Stimulated activated CD8-positive, alpha-beta memory T cell treated with anti-CD3 and anti-CD28 coated beads, Interleukin-4, amount 100 ng/mL, for 4 hours (primary cell): Measurements from ENCODE around the gene ADAM30.
"Not testable (repeated sequence)": the region's sequence is repeated elsewhere in the genome, so short reads cannot be mapped to it uniquely, and the experiment has no call there.

ENCODE experiments used
- DNase-seq, 2 donors: peaks; one replicate each; pipeline ENCODE4 v3.0.0-alpha.2; 2020; ENCODE audit warnings: low read depth in 2 of 2, low spot score in 1 of 2

ADAM30 gene

GRCh38 chr1:119879510-119880434 is 16.5 kb downstream of the ADAM30 start:
- DNase-seq, result no peak

- DNase-seq, result no peak
These were observed 18.1 kb downstream of the ADAM30 start for GRCh38 chr1:119878171-119878570.

GRCh38 chr1:119874186-119874585 is 22.1 kb downstream of the ADAM30 start:
- no peak for DNase-seq

- DNase-seq, result no peak
These were observed 22.9 kb downstream of the ADAM30 start for GRCh38 chr1:119873135-119874015.

GRCh38 chr1:119871881-119872280 is 24.4 kb downstream of the ADAM30 start:
- no peak for DNase-seq

GRCh38 chr1:119870917-119871596 is 25.3 kb downstream of the ADAM30 start:
- DNase-seq, result peak; percentile 15 to 50

GRCh38 chr1:119869995-119870394 is 26.3 kb downstream of the ADAM30 start:
- DNase-seq, result no peak

GRCh38 chr1:119868176-119868575 is 28.1 kb downstream of the ADAM30 start:
- DNase-seq, result no peak

- DNase-seq, result no peak
These were observed 29.9 kb downstream of the ADAM30 start for GRCh38 chr1:119866451-119866850.

GRCh38 chr1:119865627-119866026 is 30.7 kb downstream of the ADAM30 start:
- DNase-seq, result no peak

GRCh38 chr1:119862276-119862675 is 34.0 kb downstream of the ADAM30 start:
- DNase-seq, result no peak

- DNase-seq, result no peak
These were observed 34.8 kb downstream of the ADAM30 start for GRCh38 chr1:119861547-119861946.

GRCh38 chr1:119859647-119860046 is 36.7 kb downstream of the ADAM30 start:
- DNase-seq, result no peak

GRCh38 chr1:119858556-119859214 is 37.6 kb downstream of the ADAM30 start:
- not testable (repeated sequence) for DNase-seq

GRCh38 chr1:119858126-119858525 is 38.2 kb downstream of the ADAM30 start:
- no peak for DNase-seq

GRCh38 chr1:119853155-119853554 is 43.2 kb downstream of the ADAM30 start:
- DNase-seq, result no peak

- DNase-seq, result not testable (repeated sequence)
These were observed 52.1 kb downstream of the ADAM30 start for GRCh38 chr1:119844206-119844605.
